ENCODE data around the gene SIX1. TPM values are rescaled to one million over a fixed set of nuclear protein-coding genes. Genes with fewer than 3 reads are reported as not detected.

SIX1 gene
- total RNA-seq, 1 experiment from 2014 or later, result 7.4 TPM

- ChIA-PET CTCF (no interaction called here), POLR2A (interaction anchor here (0.7 kb wide), 1 partner anchor 614 kb away, joined by 4 read pairs; no protein-coding TSS in a partner anchor)
- Histone ChIP-seq H3K4me3 (ENCODE audit: low read depth in 2 of 2, low read length in 2 of 2) (no peak overlapping the region), H3K27ac (ENCODE audit: low read length) (no peak overlapping the region), H3K9me3 (ENCODE audit: control insufficient read depth, insufficient read depth, low read depth, low read length) (no peaks in the 10 kb centered on the region), H3K27me3 (ENCODE audit: control insufficient read depth, insufficient read depth, low read length) (no peaks in the 10 kb centered on the region), H3K4me1 (ENCODE audit: control insufficient read depth, insufficient read depth, low read length) (no peaks in the 10 kb centered on the region), H3K36me3 (ENCODE audit: control insufficient read depth, insufficient read depth, low read length) (no peaks in the 10 kb centered on the region)
- TF ChIP-seq CTCF (IDR thresholded peaks at IDR 0.05) (no peak), REST (IDR thresholded peaks at IDR 0.05; ENCODE audit: insufficient read depth in 1 of 2, low read depth in 2 of 2, low read length in 1 of 2) (no peak), POLR2AphosphoS5 (IDR thresholded peaks at IDR 0.05; ENCODE audit: low read depth, low read length) (no peak), TCF7L2 (IDR thresholded peaks at IDR 0.05; ENCODE audit: low read depth, low read length) (no peak), SIN3A (IDR thresholded peaks at IDR 0.05; ENCODE audit: borderline replicate concordance, insufficient read depth, low read depth, low read length) (no peak)
- in situ Hi-C loops (cut with HindIII; ENCODE audit: low pct_unique_long_range_greater_than_20kb, low sequenced_read_pairs), result no loop called here
- intact Hi-C loops (cut with micrococcal nuclease; ENCODE audit: unreplicated experiment), result no loop called here
- BruUV-seq (replicated peaks), result no TSS peak
- no peak for DNase-seq (ENCODE audit: low read depth, low spot score)
- ATAC-seq, result no peak
Measured at GRCh38 chr14:60637479-60638315, 11.6 kb downstream of the SIX1 start.

DNA sequence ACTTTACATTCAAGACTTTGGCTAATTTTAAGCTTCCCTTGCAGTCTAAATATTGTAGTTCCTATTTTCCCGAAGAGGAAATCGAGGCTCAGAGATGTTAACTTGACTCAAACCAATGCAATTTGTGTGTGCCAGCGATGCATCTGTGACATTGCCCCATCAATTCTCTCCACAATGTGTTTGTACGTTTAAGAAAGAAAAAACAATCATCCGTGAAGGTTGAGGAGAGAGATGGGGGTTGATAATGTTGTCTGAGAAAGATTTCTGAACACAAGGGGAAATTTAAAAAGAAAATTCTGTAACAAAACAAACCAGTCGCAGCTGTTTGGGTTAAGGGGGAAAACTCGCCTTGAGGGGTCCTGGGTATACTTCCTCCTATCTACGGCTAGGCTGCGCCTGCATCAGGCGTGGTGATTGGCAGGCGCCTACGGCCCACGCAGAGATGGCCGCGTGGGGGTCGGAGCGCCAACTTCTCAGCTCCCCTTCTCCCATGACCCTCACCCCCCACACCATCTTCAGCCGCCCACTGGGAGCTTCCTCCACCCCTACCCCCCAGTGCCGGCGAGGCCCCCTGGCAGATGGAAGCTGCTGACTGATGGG, 12.3 kb downstream of the SIX1 start:
- BruUV-seq (replicated peaks), result no TSS peak
- ATAC-seq, result no peak
- H3K27ac ChIP-seq (ENCODE audit: low read length), result no peak overlapping the region
- intact Hi-C loops (cut with micrococcal nuclease; ENCODE audit: unreplicated experiment) (no loop called here), in situ Hi-C loops (cut with HindIII; ENCODE audit: low pct_unique_long_range_greater_than_20kb, low sequenced_read_pairs) (no loop called here)
- H3K9me3 ChIP-seq (ENCODE audit: control insufficient read depth, insufficient read depth, low read depth, low read length), result no peaks in the 10 kb centered on the region
- H3K4me1 ChIP-seq (ENCODE audit: control insufficient read depth, insufficient read depth, low read length), result no peaks in the 10 kb centered on the region
- H3K4me3 ChIP-seq (ENCODE audit: low read depth in 2 of 2, low read length in 2 of 2), result no peak overlapping the region
- no peak for DNase-seq (ENCODE audit: low read depth, low spot score)
- no peaks in the 10 kb centered on the region for H3K36me3 ChIP-seq (ENCODE audit: control insufficient read depth, insufficient read depth, low read length)
- CTCF ChIA-PET, result no interaction called here
- no peaks in the 10 kb centered on the region for H3K27me3 ChIP-seq (ENCODE audit: control insufficient read depth, insufficient read depth, low read length)
- POLR2A ChIA-PET, result no interaction called here
- TF ChIP-seq TCF7L2 (IDR thresholded peaks at IDR 0.05; ENCODE audit: low read depth, low read length) (no peak), REST (IDR thresholded peaks at IDR 0.05; ENCODE audit: insufficient read depth in 1 of 2, low read depth in 2 of 2, low read length in 1 of 2) (no peak), POLR2AphosphoS5 (IDR thresholded peaks at IDR 0.05; ENCODE audit: low read depth, low read length) (no peak), CTCF (IDR thresholded peaks at IDR 0.05) (no peak), SIN3A (IDR thresholded peaks at IDR 0.05; ENCODE audit: borderline replicate concordance, insufficient read depth, low read depth, low read length) (no peak)
